ENCODE measurements around the gene MGAT2.

DNA sequence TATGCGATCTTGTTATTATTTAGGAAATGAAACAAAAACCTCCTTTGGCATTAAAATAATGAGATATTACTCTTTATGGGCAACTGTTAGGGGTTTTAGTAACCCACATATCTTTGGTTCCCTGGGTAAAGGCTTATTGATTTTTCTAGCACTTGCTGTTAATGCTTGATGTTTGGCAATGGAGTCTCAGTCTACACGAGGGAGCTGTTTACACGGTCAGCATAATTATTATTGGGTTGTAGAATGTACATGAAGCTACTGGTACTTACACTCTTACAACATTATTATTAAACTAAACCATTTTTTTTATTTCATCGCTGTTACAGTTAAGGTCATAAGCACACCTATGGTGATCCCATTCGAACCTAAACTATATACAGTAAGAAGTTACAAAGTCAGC, 46.6 kb upstream of the MGAT2 start:
- TF ChIP-seq POLR2A (IDR thresholded peaks at IDR 0.05) (no peak), CTCF (IDR thresholded peaks at IDR 0.05) (no peak), POLR2AphosphoS5 (IDR thresholded peaks at IDR 0.05; ENCODE audit: insufficient read depth in 1 of 2, low read depth in 1 of 2) (no peak)
